ENCODE results near the gene MAP7D3. TPM values are rescaled to one million over a fixed set of nuclear protein-coding genes. Genes with fewer than 3 reads are reported as not detected.
A peak's percentile ranks its signal among the peaks of the same experiment; 100 is the strongest.

Gene MAP7D3
- total and polyA plus RNA-seq, 9 of the 15 experiments (the other 6 are each of a cell fraction or from before 2014, with no cell fraction given) = 9.4 to 27.7 (median 14.0) TPM

DNA sequence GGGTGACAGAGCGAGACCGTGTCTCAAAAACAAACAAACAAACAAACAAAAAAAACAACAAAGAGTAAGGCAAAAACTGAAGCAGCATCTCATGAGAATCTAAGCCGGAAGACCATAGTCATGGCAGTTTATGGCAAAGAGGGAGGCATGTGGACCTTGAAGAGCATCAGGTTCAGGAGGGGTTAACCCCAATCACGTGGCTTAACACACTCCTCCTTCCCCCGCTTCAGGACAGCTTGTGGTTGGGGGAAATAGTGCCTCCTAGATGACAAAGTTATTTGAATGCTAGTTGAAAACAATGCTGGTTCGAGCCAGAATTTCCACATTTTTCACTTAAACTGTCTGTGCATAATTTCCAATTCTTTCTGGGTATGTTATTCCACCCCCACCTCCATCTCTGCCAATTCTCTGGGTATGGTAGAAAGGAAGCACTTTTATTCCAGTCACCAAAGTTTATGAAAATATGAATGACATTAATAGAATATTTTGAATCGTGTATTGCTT, 11.7 kb upstream of the MAP7D3 start:
- peak in 2 of 4 experiments; percentile 10 to 13 for DNase-seq (ENCODE audit: extremely low read depth in 1 of 4, low spot score in 3 of 4)
- peak overlapping the region; percentile 63 for H2AFZ ChIP-seq (ENCODE audit: low read depth, low read length)
- no peak for FAIRE-seq
- H3K9ac ChIP-seq (ENCODE audit: insufficient read depth in 1 of 2, low read depth in 2 of 2, low read length in 2 of 2) = no peak overlapping the region
- no peak overlapping the region for H3K4me3 ChIP-seq
- POLR2A ChIA-PET = no interaction called here
- H4K20me1 ChIP-seq (replicated peaks; ENCODE audit: control insufficient read depth, insufficient read depth, low read length) = no peaks in the 10 kb centered on the region
- no peaks in the 10 kb centered on the region for H3K27me3 ChIP-seq (ENCODE audit: control insufficient read depth in 2 of 2, insufficient read depth in 2 of 2, low read length in 2 of 2)
- BruUV-seq (replicated peaks) = no TSS peak
- peak; percentile 81 for ATAC-seq
- in situ Hi-C loops (cut with MboI) (no loop called here), intact Hi-C loops (cut with micrococcal nuclease) (no loop called here)
- H3K79me2 ChIP-seq (ENCODE audit: control insufficient read depth, insufficient read depth, low read length) = no peaks in the 10 kb centered on the region
- peak overlapping the region; percentile 41; the same call in 1 of the 2 replicates for H3K4me2 ChIP-seq (ENCODE audit: insufficient read depth, low read length)
- CTCF ChIA-PET (ENCODE audit: low intra/inter-chr PET ratio) = no interaction called here
- no peaks in the 10 kb centered on the region for H3K9me1 ChIP-seq (ENCODE audit: control insufficient read depth, insufficient read depth, low read length)
- no peak overlapping the region for H3K27ac ChIP-seq (ENCODE audit: extremely low read depth, low read depth, low read length)
- H3K36me3 ChIP-seq (ENCODE audit: control insufficient read depth, insufficient read depth, low read length) = no peaks in the 10 kb centered on the region
- H3K4me1 ChIP-seq (replicated peaks in 1 of 2; ENCODE audit: control insufficient read depth in 2 of 2, insufficient read depth in 2 of 2, low read length in 2 of 2) = no peaks in the 10 kb centered on the region; a peak in 1 of 5 replicates
- 42% methylated on average over 7 of the region's 7 CpGs for WGBS (ENCODE audit: insufficient coverage, low coverage, missing lambda C conversion rate)
- H3K9me3 ChIP-seq (replicated peaks; ENCODE audit: control insufficient read depth, insufficient read depth, low read depth, low read length) = no peaks in the 10 kb centered on the region
- TF ChIP-seq ELF4 (CRISPR knock-in tag; IDR thresholded peaks at IDR 0.05) = no peak
- TF ChIP-seq ZNF436 (CRISPR knock-in tag; IDR thresholded peaks at IDR 0.05) = no peak
- TF ChIP-seq ZKSCAN1 (IDR thresholded peaks at IDR 0.05; ENCODE audit: low read depth, low read length) = no peak
- TF ChIP-seq, protein P1, sequence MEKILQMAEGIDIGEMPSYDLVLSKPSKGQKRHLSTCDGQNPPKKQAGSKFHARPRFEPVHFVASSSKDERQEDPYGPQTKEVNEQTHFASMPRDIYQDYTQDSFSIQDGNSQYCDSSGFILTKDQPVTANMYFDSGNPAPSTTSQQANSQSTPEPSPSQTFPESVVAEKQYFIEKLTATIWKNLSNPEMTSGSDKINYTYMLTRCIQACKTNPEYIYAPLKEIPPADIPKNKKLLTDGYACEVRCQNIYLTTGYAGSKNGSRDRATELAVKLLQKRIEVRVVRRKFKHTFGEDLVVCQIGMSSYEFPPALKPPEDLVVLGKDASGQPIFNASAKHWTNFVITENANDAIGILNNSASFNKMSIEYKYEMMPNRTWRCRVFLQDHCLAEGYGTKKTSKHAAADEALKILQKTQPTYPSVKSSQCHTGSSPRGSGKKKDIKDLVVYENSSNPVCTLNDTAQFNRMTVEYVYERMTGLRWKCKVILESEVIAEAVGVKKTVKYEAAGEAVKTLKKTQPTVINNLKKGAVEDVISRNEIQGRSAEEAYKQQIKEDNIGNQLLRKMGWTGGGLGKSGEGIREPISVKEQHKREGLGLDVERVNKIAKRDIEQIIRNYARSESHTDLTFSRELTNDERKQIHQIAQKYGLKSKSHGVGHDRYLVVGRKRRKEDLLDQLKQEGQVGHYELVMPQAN (IDR thresholded peaks at IDR 0.05; ENCODE audit: borderline replicate concordance) = no peak
- TF ChIP-seq, protein P2, sequence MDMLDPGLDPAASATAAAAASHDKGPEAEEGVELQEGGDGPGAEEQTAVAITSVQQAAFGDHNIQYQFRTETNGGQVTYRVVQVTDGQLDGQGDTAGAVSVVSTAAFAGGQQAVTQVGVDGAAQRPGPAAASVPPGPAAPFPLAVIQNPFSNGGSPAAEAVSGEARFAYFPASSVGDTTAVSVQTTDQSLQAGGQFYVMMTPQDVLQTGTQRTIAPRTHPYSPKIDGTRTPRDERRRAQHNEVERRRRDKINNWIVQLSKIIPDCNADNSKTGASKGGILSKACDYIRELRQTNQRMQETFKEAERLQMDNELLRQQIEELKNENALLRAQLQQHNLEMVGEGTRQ (CRISPR knock-in tag; IDR thresholded peaks at IDR 0.05) = peak; percentile 70
- TF ChIP-seq, protein P3, sequence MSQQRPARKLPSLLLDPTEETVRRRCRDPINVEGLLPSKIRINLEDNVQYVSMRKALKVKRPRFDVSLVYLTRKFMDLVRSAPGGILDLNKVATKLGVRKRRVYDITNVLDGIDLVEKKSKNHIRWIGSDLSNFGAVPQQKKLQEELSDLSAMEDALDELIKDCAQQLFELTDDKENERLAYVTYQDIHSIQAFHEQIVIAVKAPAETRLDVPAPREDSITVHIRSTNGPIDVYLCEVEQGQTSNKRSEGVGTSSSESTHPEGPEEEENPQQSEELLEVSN (IDR thresholded peaks at IDR 0.05; ENCODE audit: borderline replicate concordance in 1 of 2, extremely low read depth in 1 of 2, insufficient read depth in 1 of 2, insufficient read length in 1 of 2, low read depth in 1 of 2, low read length in 1 of 2, poor library complexity in 1 of 2, severe bottlenecking in 1 of 2) = peak; percentile 26 to 70
- TF ChIP-seq L3MBTL2 (IDR thresholded peaks at IDR 0.05) = peak; percentile 77
- TF ChIP-seq RAD51 (IDR thresholded peaks at IDR 0.05; ENCODE audit: borderline replicate concordance, low read depth) = peak; percentile 52; the same call in 1 of the 2 replicates
